Fibroblast of villous mesenchyme (primary cell): ENCODE data around the gene WASF2. TPM values are rescaled to one million over a fixed set of nuclear protein-coding genes. Genes with fewer than 3 reads are reported as not detected.
"Not testable (repeated sequence)": the region's sequence is repeated elsewhere in the genome, so short reads cannot be mapped to it uniquely, and the experiment has no call there.

Experiments
- DNase-seq: peaks from one replicate; pipeline ENCODE4 v3.0.0-alpha.2; 2010; ENCODE audit warnings: low read depth
- H3K4me3 ChIP-seq: 2 replicates; pipeline ENCODE4 v1.5.1; 2011; ENCODE audit warnings: low read depth, mild to moderate bottlenecking, low read length
- CTCF ChIP-seq: IDR thresholded peaks from 2 replicates; pipeline ENCODE4 v1.5.1; 2012; ENCODE audit warnings: low read depth, mild to moderate bottlenecking, low read length; ENCODE audit not compliant: insufficient read depth
- total RNA-seq: library from RNA; depleted of rRNA; stranded (reverse); fragments of >200 nt; gene quantifications from 2 replicates; pipeline ENCODE4 v1.2.3, GENCODE V29; 2012

Gene WASF2
- total RNA-seq, 1 donor = 16.0 TPM

- TF ChIP-seq CTCF = no peak
- H3K4me3 ChIP-seq = no peak overlapping the region
- DNase-seq = no peak
Measured at GRCh38 chr1:27394282-27394658, 95.7 kb downstream of the WASF2 start.

- no peak for DNase-seq
- H3K4me3 ChIP-seq = no peak overlapping the region
- no peak for TF ChIP-seq CTCF
Measured at GRCh38 chr1:27393641-27394281, 96.2 kb downstream of the WASF2 start.

- TF ChIP-seq CTCF = peak; percentile 39
- DNase-seq = no peak
- H3K4me3 ChIP-seq = peak overlapping the region; percentile 72
Measured at GRCh38 chr1:27392778-27393635, 97.0 kb downstream of the WASF2 start.

- peak; percentile 58 for TF ChIP-seq CTCF
- DNase-seq = peak; percentile 94
- peak within 1 kb of the TSS; percentile 72 for H3K4me3 ChIP-seq
Measured at GRCh38 chr1:27392096-27392777, 97.7 kb downstream of the WASF2 start, which contains the start of gene GPR3. GPR3 (plus strand) TSS chr1:27392622; CDS start chr1:27393799, 1,177 bp downstream.

GRCh38 chr1:27391511-27392095 is 98.4 kb downstream of the WASF2 start:
- DNase-seq = peak; percentile 56
- TF ChIP-seq CTCF = no peak
- peak overlapping the region; percentile 43 for H3K4me3 ChIP-seq

- DNase-seq = peak; percentile 48
Measured at GRCh38 chr1:27388337-27389005, 101.5 kb downstream of the WASF2 start.

GRCh38 chr1:27384797-27385196 is 105.2 kb downstream of the WASF2 start:
- H3K4me3 ChIP-seq, DNase-seq: not testable (repeated sequence)

More at GRCh38 chr1:27388337-27389005, 101.5 kb downstream of the WASF2 start:
- H3K4me3 ChIP-seq = no peak overlapping the region
- peak; percentile 90 for TF ChIP-seq CTCF
